C4-2B (cell line): ENCODE data around the gene TMEM186.

Experiments
- H3K27ac ChIP-seq: fragments of 450-650 bp; 2 replicates; pipeline ENCODE4 v1.5.1; 2017
- CTCF ChIP-seq: fragments of 450-650 bp; conservative IDR thresholded peaks from 2 replicates; pipeline ENCODE4 v1.5.1; 2017; ENCODE audit warnings: mild to moderate bottlenecking
- ZFX ChIP-seq: fragments of 450-650 bp; IDR thresholded peaks from 2 replicates; pipeline ENCODE4 v1.6.1; 2017

Gene TMEM186

GRCh38 chr16:8764525-8765250, 32.8 kb downstream of the TMEM186 start:
- no peak for TF ChIP-seq ZFX
- no peak for TF ChIP-seq CTCF
- no peak overlapping the region for H3K27ac ChIP-seq

GRCh38 chr16:8763899-8764298, 33.5 kb downstream of the TMEM186 start:
- H3K27ac ChIP-seq, result no peak overlapping the region
- no peak for TF ChIP-seq ZFX
- TF ChIP-seq CTCF, result no peak

GRCh38 chr16:8763083-8763482, 34.4 kb downstream of the TMEM186 start:
- TF ChIP-seq CTCF, result no peak
- TF ChIP-seq ZFX, result no peak
- no peak overlapping the region for H3K27ac ChIP-seq

GRCh38 chr16:8762254-8762653, 35.2 kb downstream of the TMEM186 start:
- H3K27ac ChIP-seq, result no peak overlapping the region
- TF ChIP-seq CTCF, result no peak
- no peak for TF ChIP-seq ZFX

- TF ChIP-seq CTCF (no peak), ZFX (no peak)
These were observed 36.4 kb downstream of the TMEM186 start for GRCh38 chr16:8761078-8761477.

GRCh38 chr16:8760021-8760420, 37.4 kb downstream of the TMEM186 start:
- no peak overlapping the region for H3K27ac ChIP-seq
- TF ChIP-seq CTCF (no peak), ZFX (no peak)

More at GRCh38 chr16:8761078-8761477, 36.4 kb downstream of the TMEM186 start:
- H3K27ac ChIP-seq, result no peak overlapping the region

- H3K27ac ChIP-seq, result no peak overlapping the region
- TF ChIP-seq CTCF (no peak), ZFX (no peak)
These were observed 39.4 kb downstream of the TMEM186 start for GRCh38 chr16:8758022-8758421.
